AML-193 (cell line): ENCODE measurements around the gene RNF144B.

Experiments
- DNase-seq, 2 experiments: peaks; one replicate each; lab custom pipeline; 2025; lab: John Stamatoyannopoulos, UW

RNF144B gene

GRCh38 chr6:18511211-18511610 lies 124.1 kb downstream of the RNF144B start:
- DNase-seq = no peak

- no peak for DNase-seq
Observed at GRCh38 chr6:18513253-18513798, 126.2 kb downstream of the RNF144B start.

- DNase-seq = no peak
Observed at GRCh38 chr6:18514180-18514579, 127.0 kb downstream of the RNF144B start.

GRCh38 chr6:18515767-18516166 lies 128.6 kb downstream of the RNF144B start:
- no peak for DNase-seq
